Calu3 (cell line): ENCODE measurements around the gene SPAG16. TPM values are rescaled to one million over a fixed set of nuclear protein-coding genes. Genes with fewer than 3 reads are reported as not detected.

Source experiments
- BruUV-seq: library from RNA; stranded (reverse); fragments of 400-500 nt; replicated peaks from 2 replicates; lab custom pipeline; 2021; lab: Mats Ljungman, UMichigan
- CTCF ChIA-PET: fragments of 300-600 bp; sonication (Branson Sonifier 250); formaldehyde crosslinking; loops from one replicate; lab custom pipeline; 2022; ENCODE audit warnings: antibody characterized with exemption; lab: Charles Lee
- DNase-seq: peaks from one replicate; pipeline ENCODE4 v3.0.0; 2022
- H3K27ac Mint-ChIP-seq: one replicate; pipeline ENCODE4 v1.8.0; 2022; ENCODE audit warnings: mixed read lengths; ENCODE audit not compliant: unreplicated experiment
- H3K27me3 Mint-ChIP-seq: one replicate; pipeline ENCODE4 v1.8.0; 2022; ENCODE audit warnings: mixed read lengths; ENCODE audit not compliant: unreplicated experiment
- H3K36me3 Mint-ChIP-seq: one replicate; pipeline ENCODE4 v1.8.0; 2022; ENCODE audit warnings: mild to moderate bottlenecking, moderate library complexity, mixed read lengths; ENCODE audit not compliant: insufficient read depth, unreplicated experiment
- H3K4me1 Mint-ChIP-seq: one replicate; pipeline ENCODE4 v1.8.0; 2022; ENCODE audit warnings: mild to moderate bottlenecking, low read depth, mixed read lengths; ENCODE audit not compliant: unreplicated experiment
- H3K4me3 Mint-ChIP-seq: one replicate; pipeline ENCODE4 v1.8.0; 2022; ENCODE audit warnings: mild to moderate bottlenecking, low read depth, moderate library complexity, mixed read lengths; ENCODE audit not compliant: unreplicated experiment
- H3K9me3 Mint-ChIP-seq: one replicate; pipeline ENCODE4 v1.8.0; 2022; ENCODE audit warnings: low read depth, mixed read lengths; ENCODE audit not compliant: unreplicated experiment
- intact Hi-C: fragments of 100-400 bp; cut with micrococcal nuclease; formaldehyde crosslinking; loops from one replicate; pipeline ENCODE4 v1.10.0; 2022; ENCODE audit not compliant: unreplicated experiment
- total RNA-seq: library from RNA; stranded (reverse); gene quantifications from 2 replicates; pipeline ENCODE4 v1.2.3, GENCODE V29; 2022
- TF ChIP-seq, protein P1 (sequence below): fragments of 200-600 bp; IDR thresholded peaks from one replicate; pipeline ENCODE4 v1.8.0; 2022; ENCODE audit warnings: antibody characterized with exemption; ENCODE audit not compliant: unreplicated experiment

SPAG16 gene
- total RNA-seq, 1 experiment from 2014 or later: 30.2 TPM

DNA sequence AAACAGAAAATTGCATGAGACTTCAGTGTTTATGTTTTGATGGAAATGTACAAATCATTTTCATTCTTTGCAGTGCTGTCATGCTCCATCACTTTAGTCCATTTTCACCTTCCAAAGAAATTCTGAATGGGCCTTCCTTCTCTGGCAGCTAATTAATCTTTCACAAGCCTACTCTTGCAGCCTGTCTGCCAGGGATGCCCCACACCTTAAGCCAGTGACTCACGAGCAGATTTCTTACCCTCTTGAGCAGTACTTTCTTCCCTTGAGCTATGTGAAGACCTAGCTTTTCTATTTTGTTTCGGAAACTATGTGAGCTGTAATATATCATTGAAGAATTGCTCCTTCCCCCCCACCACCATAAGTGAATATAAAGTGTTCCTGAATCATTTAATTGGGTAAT, 722.3 kb downstream of the SPAG16 start:
- CTCF ChIA-PET: interaction anchor here (0.9 to 2.4 kb wide), 2 partner anchors 11 to 145 kb away, joined by 3 to 7 read pairs; no protein-coding TSS in a partner anchor
- peaks cover 6% of the 10 kb centered on the region for H3K4me1 Mint-ChIP-seq
- H3K4me3 Mint-ChIP-seq: no peak overlapping the region
- TF ChIP-seq, protein P1, sequence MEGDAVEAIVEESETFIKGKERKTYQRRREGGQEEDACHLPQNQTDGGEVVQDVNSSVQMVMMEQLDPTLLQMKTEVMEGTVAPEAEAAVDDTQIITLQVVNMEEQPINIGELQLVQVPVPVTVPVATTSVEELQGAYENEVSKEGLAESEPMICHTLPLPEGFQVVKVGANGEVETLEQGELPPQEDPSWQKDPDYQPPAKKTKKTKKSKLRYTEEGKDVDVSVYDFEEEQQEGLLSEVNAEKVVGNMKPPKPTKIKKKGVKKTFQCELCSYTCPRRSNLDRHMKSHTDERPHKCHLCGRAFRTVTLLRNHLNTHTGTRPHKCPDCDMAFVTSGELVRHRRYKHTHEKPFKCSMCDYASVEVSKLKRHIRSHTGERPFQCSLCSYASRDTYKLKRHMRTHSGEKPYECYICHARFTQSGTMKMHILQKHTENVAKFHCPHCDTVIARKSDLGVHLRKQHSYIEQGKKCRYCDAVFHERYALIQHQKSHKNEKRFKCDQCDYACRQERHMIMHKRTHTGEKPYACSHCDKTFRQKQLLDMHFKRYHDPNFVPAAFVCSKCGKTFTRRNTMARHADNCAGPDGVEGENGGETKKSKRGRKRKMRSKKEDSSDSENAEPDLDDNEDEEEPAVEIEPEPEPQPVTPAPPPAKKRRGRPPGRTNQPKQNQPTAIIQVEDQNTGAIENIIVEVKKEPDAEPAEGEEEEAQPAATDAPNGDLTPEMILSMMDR: no peak
- no TSS peak for BruUV-seq
- no peaks in the 10 kb centered on the region for H3K36me3 Mint-ChIP-seq
- intact Hi-C loops: loop anchor here (10.0 kb wide), 1 partner anchor 1502 kb away; no protein-coding TSS in a partner anchor
- H3K9me3 Mint-ChIP-seq: peaks cover 4% of the 10 kb centered on the region
- no peak for DNase-seq
- no peak overlapping the region for H3K27ac Mint-ChIP-seq
- no peaks in the 10 kb centered on the region for H3K27me3 Mint-ChIP-seq

DNA sequence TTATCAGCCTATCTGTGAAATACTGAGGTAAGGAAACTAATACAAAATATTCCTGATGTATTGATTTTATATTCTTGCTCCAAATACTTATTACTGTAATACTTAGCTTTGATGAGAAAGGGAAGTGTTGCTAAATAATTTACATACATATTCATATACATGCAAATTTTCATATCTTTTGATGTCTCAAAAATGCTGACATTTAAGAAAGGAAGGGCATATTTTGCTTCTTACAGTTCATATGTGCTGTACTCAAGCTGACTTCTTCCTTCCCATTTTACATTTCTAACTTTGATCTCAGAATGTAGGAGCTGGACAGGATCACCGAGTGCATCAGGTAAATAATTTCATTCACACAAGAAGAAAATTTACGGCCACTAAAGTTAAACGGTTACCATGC, 727.4 kb downstream of the SPAG16 start:
- TF ChIP-seq, protein P1: no peak
- Mint-ChIP-seq H3K4me3 (no peak overlapping the region), H3K27ac (no peak overlapping the region), H3K36me3 (no peaks in the 10 kb centered on the region), H3K4me1 (no peaks in the 10 kb centered on the region), H3K27me3 (no peaks in the 10 kb centered on the region), H3K9me3 (peaks cover 5% of the 10 kb centered on the region)
- no peak for DNase-seq
- no TSS peak for BruUV-seq
- CTCF ChIA-PET: no interaction called here
- intact Hi-C loops: no loop called here

DNA sequence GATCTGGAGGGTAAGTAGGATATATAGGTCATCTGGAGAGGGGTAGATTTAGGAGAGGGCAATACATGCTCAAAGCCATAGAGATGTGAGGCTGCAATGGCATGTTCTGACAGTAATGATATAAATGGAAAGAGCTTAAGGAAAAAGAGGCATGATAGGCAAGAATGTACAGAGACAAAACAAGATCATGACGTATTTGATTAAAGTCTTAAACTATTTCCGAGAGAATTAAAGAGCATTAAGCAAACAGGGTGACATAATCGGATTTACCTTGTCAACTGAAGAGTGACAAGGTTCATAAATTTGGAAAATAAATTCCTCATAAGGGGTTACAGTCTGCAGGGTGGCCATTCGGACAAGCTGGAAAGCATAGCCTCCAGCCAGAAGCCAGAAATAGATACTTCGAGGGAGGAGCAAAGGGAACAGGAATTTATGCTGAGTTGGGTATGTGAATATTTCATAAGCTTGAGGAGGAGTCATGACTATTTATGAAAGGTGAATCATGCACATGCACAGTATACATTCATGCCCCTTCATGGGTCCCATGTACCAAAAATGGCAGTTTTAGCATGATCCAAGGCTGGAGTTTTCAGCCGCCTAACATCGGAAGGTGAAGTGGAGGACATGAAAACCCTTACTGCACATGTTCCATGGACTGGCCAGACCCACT, 730.4 kb downstream of the SPAG16 start:
- DNase-seq: no peak
- BruUV-seq: no TSS peak
- H3K36me3 Mint-ChIP-seq: no peaks in the 10 kb centered on the region
- CTCF ChIA-PET: interaction anchor here (0.6 kb wide), 1 partner anchor 8 kb away, joined by 3 read pairs; no protein-coding TSS in a partner anchor
- TF ChIP-seq, protein P1: no peak
- intact Hi-C loops: no loop called here
- peaks cover 3% of the 10 kb centered on the region for H3K9me3 Mint-ChIP-seq
- H3K27ac Mint-ChIP-seq: no peak overlapping the region
- no peak overlapping the region for H3K4me3 Mint-ChIP-seq
- H3K27me3 Mint-ChIP-seq: no peaks in the 10 kb centered on the region
- H3K4me1 Mint-ChIP-seq: no peaks in the 10 kb centered on the region

DNA sequence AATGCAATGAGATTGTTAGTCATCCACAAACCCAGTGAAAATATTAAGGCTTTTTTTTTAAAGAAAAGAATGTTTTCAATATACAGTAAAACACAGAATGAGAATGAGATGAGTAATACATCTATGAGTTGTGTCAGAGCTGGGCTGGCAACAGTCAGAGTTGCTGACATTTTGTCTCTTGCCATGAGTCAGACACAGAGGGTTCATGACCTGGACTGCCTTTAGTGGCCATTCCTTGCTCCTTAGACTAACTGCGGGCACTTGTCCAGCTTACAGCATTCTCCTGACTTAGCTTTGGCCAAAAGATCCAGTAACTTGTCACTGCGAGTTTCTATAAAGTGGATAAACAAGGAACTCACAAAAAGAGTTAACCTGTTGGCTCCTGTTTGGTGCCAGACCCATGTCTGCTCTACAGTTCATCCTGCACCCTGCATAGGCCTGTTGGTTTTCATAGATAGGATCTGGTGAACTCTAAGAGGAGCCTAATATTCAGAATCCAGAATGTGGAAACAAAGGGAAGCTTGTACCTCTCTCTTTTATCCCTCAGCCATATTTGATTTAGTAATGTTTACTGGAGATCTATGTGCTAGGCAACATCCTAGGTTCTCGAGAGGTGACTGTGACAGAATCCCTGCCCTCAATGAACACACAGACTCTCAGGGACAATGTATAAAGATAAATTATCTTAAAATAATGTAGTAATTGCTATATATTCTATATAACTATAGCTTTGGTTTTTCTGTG, 735.1 kb downstream of the SPAG16 start:
- DNase-seq: peak; percentile 59
- CTCF ChIA-PET: interaction anchor here (0.5 to 0.9 kb wide), 2 partner anchors 24 to 93 kb away, joined by 4 to 5 read pairs; no protein-coding TSS in a partner anchor

More for the DNA sequence above, 735.1 kb downstream of the SPAG16 start:
- Mint-ChIP-seq H3K27ac (no peak overlapping the region), H3K36me3 (no peaks in the 10 kb centered on the region), H3K27me3 (no peaks in the 10 kb centered on the region), H3K4me1 (no peaks in the 10 kb centered on the region), H3K9me3 (peaks cover 3% of the 10 kb centered on the region), H3K4me3 (no peak overlapping the region)
- no TSS peak for BruUV-seq
- TF ChIP-seq, protein P1: no peak
- intact Hi-C loops: no loop called here
